ENCODE measurements around the gene VOPP1. TPM values are rescaled to one million over a fixed set of nuclear protein-coding genes. Genes with fewer than 3 reads are reported as not detected.

Gene VOPP1
- total and polyA plus RNA-seq, 2 of the 13 experiments (the other 11 are each of a cell fraction or from before 2014, with no cell fraction given): 21.8 to 55.3 TPM

GRCh38 chr7:55561690-55562089, 10.6 kb downstream of the VOPP1 start:
- Histone ChIP-seq H3K9me3 (ENCODE audit: low read length) (no peaks in the 10 kb centered on the region), H3K9ac (ENCODE audit: insufficient read depth, low read depth, low read length) (no peak overlapping the region), H4K20me1 (ENCODE audit: insufficient read depth, low read length) (peaks cover 10% of the 10 kb centered on the region; the same call in 1 of the 2 replicates), H3K36me3 (replicated peaks in 1 of 2; ENCODE audit: control insufficient read depth in 1 of 2, insufficient read depth in 2 of 2, low read length in 2 of 2) (peaks cover 0 to 2% of the 10 kb centered on the region in 2 experiments; a peak in 1 of 5 replicates), H3K27ac (ENCODE audit: extremely low read length, insufficient read depth, low read length) (no peak overlapping the region), H3K4me3 (replicated peaks in 1 of 3; ENCODE audit: insufficient read depth in 1 of 3, low read depth in 2 of 3, low read length in 3 of 3) (no peak overlapping the region), H3K4me1 (ENCODE audit: insufficient read depth, low read length) (peaks cover 31% of the 10 kb centered on the region), H3K27me3 (ENCODE audit: control insufficient read depth in 1 of 2, insufficient read depth in 2 of 2, low read length in 2 of 2) (no peaks in the 10 kb centered on the region), H3K4me2 (ENCODE audit: low read depth, low read length) (no peak overlapping the region), H2AFZ (ENCODE audit: low read length) (no peak overlapping the region), H3K79me2 (ENCODE audit: insufficient read depth, low read length) (peaks cover 82% of the 10 kb centered on the region)
- ATAC-seq: no peak
- 95% methylated on average over 4 of the region's 4 CpGs for WGBS (ENCODE audit: low lambda C conversion rate)
- intact Hi-C loops (cut with micrococcal nuclease; ENCODE audit: unreplicated experiment) (no loop called here), in situ Hi-C loops (cut with HindIII; ENCODE audit: extremely low pct_ligation_motif_present, low pct_unique_long_range_greater_than_20kb) (no loop called here)
- no peak for TF ChIP-seq JDP2 (CRISPR knock-in tag; IDR thresholded peaks at IDR 0.05; ENCODE audit: borderline replicate concordance)
- TF ChIP-seq HDAC1 (CRISPR knock-in tag; IDR thresholded peaks at IDR 0.05): no peak
- no peak for TF ChIP-seq ZZZ3 (CRISPR knock-in tag; IDR thresholded peaks at IDR 0.05; ENCODE audit: borderline replicate concordance)
- no peak for TF ChIP-seq HNF4A (CRISPR knock-in tag; IDR thresholded peaks at IDR 0.05)
- TF ChIP-seq FOXO1 (CRISPR knock-in tag; IDR thresholded peaks at IDR 0.05): no peak
- TF ChIP-seq HINFP (CRISPR knock-in tag; IDR thresholded peaks at IDR 0.05; ENCODE audit: low read depth): no peak
- TF ChIP-seq KDM1A (CRISPR knock-in tag; IDR thresholded peaks at IDR 0.05): no peak
- TF ChIP-seq SALL2 (CRISPR knock-in tag; IDR thresholded peaks at IDR 0.05): no peak
- no peak for TF ChIP-seq ZGPAT (CRISPR knock-in tag; IDR thresholded peaks at IDR 0.05)
- TF ChIP-seq CCDC6 (CRISPR knock-in tag; IDR thresholded peaks at IDR 0.05): no peak
- no peak for TF ChIP-seq EHMT2 (IDR thresholded peaks at IDR 0.05; ENCODE audit: borderline replicate concordance, low read depth, low read length)
- no peak for TF ChIP-seq GTF2F1 (IDR thresholded peaks at IDR 0.05; ENCODE audit: low read length)
- TF ChIP-seq ARID3A (IDR thresholded peaks at IDR 0.05; ENCODE audit: low read depth, low read length): no peak
- TF ChIP-seq GATAD1 (CRISPR knock-in tag; IDR thresholded peaks at IDR 0.05): no peak
- no peak for TF ChIP-seq FOXA1 (IDR thresholded peaks at IDR 0.05)
- TF ChIP-seq FOXA1 (CRISPR knock-in tag; IDR thresholded peaks at IDR 0.05): no peak
- no peak for TF ChIP-seq STAT6 (CRISPR knock-in tag; IDR thresholded peaks at IDR 0.05; ENCODE audit: borderline replicate concordance)
- POLR2A ChIA-PET: interaction anchor here (0.8 to 0.9 kb wide), 2 partner anchors 10 kb away, joined by 3 read pairs; partner anchors contain the start of gene VOPP1
- no peak for FAIRE-seq
- CTCF ChIA-PET (ENCODE audit: low intra/inter-chr PET ratio, low total read pairs): no interaction called here
- no peak for DNase-seq (ENCODE audit: low spot score)
- no TSS peak for BruUV-seq (replicated peaks)

Measured in HepG2 (cell line).